Neural progenitor cell (in vitro differentiated cells): ENCODE results near the gene MRPS34. TPM values are rescaled to one million over a fixed set of nuclear protein-coding genes. Genes with fewer than 3 reads are reported as not detected.

Source experiments
- DNase-seq: peaks from one replicate; pipeline ENCODE4 v3.0.0-alpha.2; 2016; ENCODE audit warnings: low spot score
- H2AFZ ChIP-seq: fragments of 200-600 bp; sonication (generic); replicated peaks from 2 replicates; pipeline ENCODE4 v1.6.1; 2016; ENCODE audit warnings: antibody characterized with exemption
- H3F3A ChIP-seq: fragments of 200-600 bp; sonication (generic); 2 replicates; pipeline ENCODE4 v1.6.1; 2016; ENCODE audit warnings: antibody characterized with exemption, low read depth
- H3K27ac ChIP-seq: fragments of 200-600 bp; sonication (generic); 2 replicates; pipeline ENCODE4 v1.5.1; 2016; ENCODE audit warnings: mild to moderate bottlenecking
- H3K27me3 ChIP-seq: fragments of 200-600 bp; sonication (generic); 2 replicates; pipeline ENCODE4 v1.6.1; 2016; ENCODE audit warnings: mild to moderate bottlenecking, moderate library complexity
- H3K36me3 ChIP-seq: fragments of 200-600 bp; sonication (generic); 2 replicates; pipeline ENCODE4 v1.5.1; 2016
- H3K4me1 ChIP-seq: fragments of 200-600 bp; sonication (generic); 2 replicates; pipeline ENCODE4 v1.6.1; 2016; ENCODE audit warnings: mixed run types
- H3K4me2 ChIP-seq: fragments of 200-600 bp; sonication (generic); 2 replicates; pipeline ENCODE4 v1.6.1; 2016
- H3K4me3 ChIP-seq: fragments of 200-600 bp; sonication (generic); 2 replicates; pipeline ENCODE4 v1.5.1; 2016
- H3K79me2 ChIP-seq: fragments of 200-600 bp; sonication (generic); 2 replicates; pipeline ENCODE4 v1.6.1; 2016; ENCODE audit warnings: low read depth
- H3K9ac ChIP-seq: fragments of 200-600 bp; sonication (generic); 2 replicates; pipeline ENCODE4 v1.6.1; 2016
- H3K9me3 ChIP-seq: fragments of 200-600 bp; sonication (generic); 2 replicates; pipeline ENCODE4 v1.5.1; 2016; ENCODE audit warnings: low read depth
- H4K20me1 ChIP-seq: fragments of 200-600 bp; sonication (generic); 2 replicates; pipeline ENCODE4 v1.6.1; 2016; ENCODE audit warnings: low read depth
- H3K27ac Mint-ChIP-seq: 3 replicates; pipeline ENCODE4 v1.8.0; 2021; ENCODE audit warnings: mixed read lengths
- H3K27me3 Mint-ChIP-seq: 2 replicates; pipeline ENCODE4 v1.8.0; 2022; ENCODE audit warnings: low read depth, mild to moderate bottlenecking, inconsistent platforms, moderate library complexity, mixed read lengths; ENCODE audit not compliant: insufficient read depth
- H3K36me3 Mint-ChIP-seq: 3 replicates; pipeline ENCODE4 v1.8.0; 2021; ENCODE audit warnings: mixed read lengths
- H3K4me1 Mint-ChIP-seq: 3 replicates; pipeline ENCODE4 v1.8.0; 2021; ENCODE audit warnings: mixed read lengths
- H3K4me3 Mint-ChIP-seq: 3 replicates; pipeline ENCODE4 v1.8.0; 2021; ENCODE audit warnings: mild to moderate bottlenecking, moderate library complexity, mixed read lengths
- H3K9me3 Mint-ChIP-seq: 3 replicates; pipeline ENCODE4 v1.8.0; 2020; ENCODE audit warnings: mixed read lengths
- EZH2 ChIP-seq: fragments of 200-600 bp; sonication (generic); IDR thresholded peaks from 2 replicates; pipeline ENCODE4 v1.6.1; 2017; ENCODE audit warnings: antibody characterized with exemption, mild to moderate bottlenecking, moderate library complexity
- EZH2phosphoT487 ChIP-seq: fragments of 200-600 bp; sonication (generic); IDR thresholded peaks from 2 replicates; pipeline ENCODE4 v1.6.1; 2017; ENCODE audit warnings: antibody characterized with exemption
- total RNA-seq: library from RNA; depleted of rRNA; stranded (reverse); fragments of >200 nt; gene quantifications from 2 replicates; pipeline ENCODE4 v1.2.3, GENCODE V29; 2015; ENCODE audit warnings: low replicate concordance
- TF ChIP-seq, protein P1 (sequence below): fragments of 200-600 bp; sonication (generic); IDR thresholded peaks from 2 replicates; pipeline ENCODE4 v1.5.1; 2017; ENCODE audit warnings: antibody characterized with exemption, mild to moderate bottlenecking

The MRPS34 gene
- total RNA-seq, 1 donor from 2014 or later = 48.4 TPM

DNA sequence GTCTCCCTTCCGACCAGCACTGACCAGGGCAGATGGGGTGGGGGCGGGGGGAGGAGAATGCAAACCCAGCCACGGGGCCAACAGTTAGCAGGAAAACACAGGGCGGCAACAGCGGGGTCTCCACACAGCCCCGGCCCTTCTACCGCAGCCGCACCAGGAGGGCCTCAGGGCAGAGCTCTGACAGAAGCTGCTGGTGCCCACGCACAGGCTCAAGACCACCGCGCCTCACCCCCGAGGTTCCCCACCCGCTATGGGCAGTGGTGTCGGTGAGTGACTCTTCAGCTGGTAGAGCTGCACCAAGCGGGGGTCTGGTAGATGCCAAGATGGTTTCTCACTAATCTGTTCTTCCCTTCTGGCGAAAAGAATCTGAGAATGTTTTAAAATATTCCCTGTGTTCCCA lies 37.6 kb upstream of the MRPS34 start:
- TF ChIP-seq, protein P1, sequence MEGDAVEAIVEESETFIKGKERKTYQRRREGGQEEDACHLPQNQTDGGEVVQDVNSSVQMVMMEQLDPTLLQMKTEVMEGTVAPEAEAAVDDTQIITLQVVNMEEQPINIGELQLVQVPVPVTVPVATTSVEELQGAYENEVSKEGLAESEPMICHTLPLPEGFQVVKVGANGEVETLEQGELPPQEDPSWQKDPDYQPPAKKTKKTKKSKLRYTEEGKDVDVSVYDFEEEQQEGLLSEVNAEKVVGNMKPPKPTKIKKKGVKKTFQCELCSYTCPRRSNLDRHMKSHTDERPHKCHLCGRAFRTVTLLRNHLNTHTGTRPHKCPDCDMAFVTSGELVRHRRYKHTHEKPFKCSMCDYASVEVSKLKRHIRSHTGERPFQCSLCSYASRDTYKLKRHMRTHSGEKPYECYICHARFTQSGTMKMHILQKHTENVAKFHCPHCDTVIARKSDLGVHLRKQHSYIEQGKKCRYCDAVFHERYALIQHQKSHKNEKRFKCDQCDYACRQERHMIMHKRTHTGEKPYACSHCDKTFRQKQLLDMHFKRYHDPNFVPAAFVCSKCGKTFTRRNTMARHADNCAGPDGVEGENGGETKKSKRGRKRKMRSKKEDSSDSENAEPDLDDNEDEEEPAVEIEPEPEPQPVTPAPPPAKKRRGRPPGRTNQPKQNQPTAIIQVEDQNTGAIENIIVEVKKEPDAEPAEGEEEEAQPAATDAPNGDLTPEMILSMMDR = no peak
- TF ChIP-seq EZH2phosphoT487 = no peak
- TF ChIP-seq EZH2 = no peak
- no peaks in the 10 kb centered on the region for H4K20me1 ChIP-seq
- peaks cover 5% of the 10 kb centered on the region for H3F3A ChIP-seq
- DNase-seq = no peak
- H3K27ac ChIP-seq = no peak overlapping the region
- H3K4me2 ChIP-seq = no peak overlapping the region
- Mint-ChIP-seq H3K36me3 (peaks cover 17% of the 10 kb centered on the region), H3K9me3 (no peaks in the 10 kb centered on the region), H3K27me3 (no peaks in the 10 kb centered on the region), H3K4me1 (no peaks in the 10 kb centered on the region), H3K4me3 (no peak overlapping the region), H3K27ac (no peak overlapping the region)
- no peak overlapping the region for H3K4me3 ChIP-seq
- no peaks in the 10 kb centered on the region for H3K27me3 ChIP-seq
- no peaks in the 10 kb centered on the region for H3K9me3 ChIP-seq
- no peaks in the 10 kb centered on the region for H3K36me3 ChIP-seq
- H3K9ac ChIP-seq = no peak overlapping the region
- no peak overlapping the region for H2AFZ ChIP-seq
- no peaks in the 10 kb centered on the region for H3K4me1 ChIP-seq
- H3K79me2 ChIP-seq = no peaks in the 10 kb centered on the region

- H3K27ac Mint-ChIP-seq = no peak overlapping the region
- H3F3A ChIP-seq = peaks cover 5% of the 10 kb centered on the region
- H3K4me3 ChIP-seq = no peak overlapping the region
- H3K9me3 ChIP-seq = no peaks in the 10 kb centered on the region
- H3K4me3 Mint-ChIP-seq = no peak overlapping the region
- H3K79me2 ChIP-seq = no peaks in the 10 kb centered on the region
- no peaks in the 10 kb centered on the region for H3K9me3 Mint-ChIP-seq
- no peaks in the 10 kb centered on the region for H3K4me1 Mint-ChIP-seq
- no peaks in the 10 kb centered on the region for H3K27me3 Mint-ChIP-seq
- no peak overlapping the region for H3K9ac ChIP-seq
- H3K27ac ChIP-seq = no peak overlapping the region
- H4K20me1 ChIP-seq = no peaks in the 10 kb centered on the region
- TF ChIP-seq EZH2 (no peak), EZH2phosphoT487 (no peak)
- TF ChIP-seq, protein P1 = no peak
- H3K36me3 Mint-ChIP-seq = peaks cover 14% of the 10 kb centered on the region
- H3K27me3 ChIP-seq = no peaks in the 10 kb centered on the region
- no peaks in the 10 kb centered on the region for H3K36me3 ChIP-seq
- no peak for DNase-seq
- H3K4me2 ChIP-seq = no peak overlapping the region
- no peak overlapping the region for H2AFZ ChIP-seq
- H3K4me1 ChIP-seq = no peaks in the 10 kb centered on the region
Measured at GRCh38 chr16:1810106-1810505, 37.2 kb upstream of the MRPS34 start.

DNA sequence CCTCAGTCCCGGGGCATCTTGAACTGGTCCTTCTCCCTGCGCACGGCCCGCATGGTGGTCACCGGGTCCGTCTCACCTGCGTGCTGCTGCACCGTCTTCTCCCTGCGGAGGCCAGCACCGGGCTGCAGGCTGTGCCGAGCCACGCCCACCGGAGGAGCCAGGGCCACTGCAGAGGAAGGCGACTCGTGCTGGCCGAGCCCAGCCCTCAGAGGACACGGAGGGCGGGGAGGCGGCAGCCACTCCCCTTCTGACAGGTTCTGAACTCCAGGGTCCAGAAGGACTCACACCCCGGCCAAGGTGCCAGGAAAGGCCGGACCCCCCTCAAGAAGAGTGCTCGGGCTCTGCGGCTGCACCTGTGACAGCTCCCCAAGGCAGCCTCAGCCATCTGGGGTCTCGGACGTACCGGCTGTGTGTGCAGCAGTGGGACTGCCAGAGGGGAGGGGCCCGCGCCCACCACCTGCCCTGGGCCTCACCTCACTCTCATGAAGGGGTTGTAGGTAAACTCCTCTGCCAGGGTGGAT lies 36.4 kb upstream of the MRPS34 start:
- H3K4me3 Mint-ChIP-seq = no peak overlapping the region
- Histone ChIP-seq H3K36me3 (no peaks in the 10 kb centered on the region), H2AFZ (no peak overlapping the region), H3K4me1 (no peaks in the 10 kb centered on the region), H3F3A (peaks cover 5% of the 10 kb centered on the region), H3K4me3 (no peak overlapping the region), H3K9me3 (no peaks in the 10 kb centered on the region), H3K9ac (no peak overlapping the region), H3K4me2 (no peak overlapping the region), H3K27ac (no peak overlapping the region), H3K27me3 (no peaks in the 10 kb centered on the region), H4K20me1 (no peaks in the 10 kb centered on the region), H3K79me2 (no peaks in the 10 kb centered on the region)
- DNase-seq = peak; percentile 52
- no peaks in the 10 kb centered on the region for H3K27me3 Mint-ChIP-seq
- H3K36me3 Mint-ChIP-seq = peaks cover 14% of the 10 kb centered on the region
- H3K27ac Mint-ChIP-seq = no peak overlapping the region
- no peaks in the 10 kb centered on the region for H3K4me1 Mint-ChIP-seq
- TF ChIP-seq EZH2 (no peak), EZH2phosphoT487 (no peak)
- TF ChIP-seq, protein P1 = no peak
- no peaks in the 10 kb centered on the region for H3K9me3 Mint-ChIP-seq
